GM06990 (cell line): ENCODE results near the gene TOR4A.

Experiments
- DNase-seq: peaks from one replicate; pipeline ENCODE4 v3.0.0-alpha.2; 2011; ENCODE audit not compliant: insufficient read length; ENCODE audit errors: extremely low read depth
- H3K27me3 ChIP-seq: replicated peaks from 2 replicates; pipeline ENCODE4 v1.6.0; 2011; ENCODE audit warnings: low read length; ENCODE audit not compliant: control insufficient read depth, insufficient read depth
- H3K36me3 ChIP-seq: 2 replicates; pipeline ENCODE4 v1.5.1; 2011; ENCODE audit warnings: low read length; ENCODE audit not compliant: control insufficient read depth, insufficient read depth
- H3K4me3 ChIP-seq: replicated peaks from 2 replicates; pipeline ENCODE4 v1.5.1; 2011; ENCODE audit warnings: low read depth, mild to moderate bottlenecking, control low read depth, low read length
- TF ChIP-seq, protein P1 (sequence below): IDR thresholded peaks from 2 replicates; pipeline ENCODE4 v1.5.1; 2011; ENCODE audit warnings: low read length, control low read depth, mild to moderate bottlenecking, inconsistent platforms; ENCODE audit not compliant: insufficient read depth, poor library complexity, severe bottlenecking

Gene TOR4A

DNA sequence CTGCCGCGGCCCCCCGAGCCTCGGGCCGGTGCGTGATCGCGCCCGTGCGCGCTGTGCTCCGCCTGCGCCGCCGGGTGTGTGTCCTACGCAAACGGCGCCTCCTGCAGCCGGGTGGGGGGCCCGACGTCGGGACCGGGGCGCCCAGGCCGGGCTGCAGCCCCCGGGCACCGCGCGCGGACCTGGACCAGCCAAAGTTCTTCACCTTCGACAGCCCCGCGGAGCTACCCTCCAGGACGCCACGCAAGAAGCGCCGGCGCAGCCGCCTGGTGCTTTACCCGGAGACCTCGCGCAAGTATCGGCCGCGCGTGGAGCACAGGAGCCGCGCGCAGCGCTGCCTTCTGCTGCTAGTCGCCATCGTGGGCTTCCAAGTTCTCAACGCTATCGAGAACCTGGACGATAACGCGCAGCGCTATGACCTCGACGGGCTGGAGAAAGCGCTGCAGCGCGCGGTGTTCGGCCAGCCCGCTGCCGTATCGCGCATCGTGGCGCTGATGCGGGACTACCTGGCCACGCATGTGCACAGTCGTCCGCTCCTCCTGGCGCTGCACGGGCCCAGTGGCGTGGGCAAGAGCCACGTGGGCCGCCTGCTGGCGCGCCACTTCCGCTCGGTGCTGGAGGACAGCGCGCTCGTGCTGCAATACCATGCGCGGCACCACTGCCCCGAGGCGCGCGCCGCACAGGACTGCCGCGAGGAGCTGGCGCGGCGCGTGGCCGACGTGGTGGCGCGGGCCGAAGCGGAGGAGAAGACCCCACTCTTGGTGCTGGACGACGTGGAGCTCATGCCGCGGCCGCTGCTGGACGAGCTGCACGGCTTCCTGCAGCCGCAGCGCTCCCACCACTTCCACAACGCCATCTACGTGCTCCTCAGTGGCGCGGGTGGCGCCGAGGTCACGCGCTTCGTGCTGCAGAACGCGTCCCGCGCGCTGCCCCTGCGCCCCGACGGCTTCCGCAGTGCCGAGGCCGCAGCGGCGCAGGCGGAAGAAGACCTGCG is 1.5 kb downstream of the TOR4A start:
- no peaks in the 10 kb centered on the region for H3K27me3 ChIP-seq
- H3K4me3 ChIP-seq, result peak overlapping the region; percentile 72
- DNase-seq, result peak; percentile 18
- H3K36me3 ChIP-seq, result peaks cover 14% of the 10 kb centered on the region
- TF ChIP-seq, protein P1, sequence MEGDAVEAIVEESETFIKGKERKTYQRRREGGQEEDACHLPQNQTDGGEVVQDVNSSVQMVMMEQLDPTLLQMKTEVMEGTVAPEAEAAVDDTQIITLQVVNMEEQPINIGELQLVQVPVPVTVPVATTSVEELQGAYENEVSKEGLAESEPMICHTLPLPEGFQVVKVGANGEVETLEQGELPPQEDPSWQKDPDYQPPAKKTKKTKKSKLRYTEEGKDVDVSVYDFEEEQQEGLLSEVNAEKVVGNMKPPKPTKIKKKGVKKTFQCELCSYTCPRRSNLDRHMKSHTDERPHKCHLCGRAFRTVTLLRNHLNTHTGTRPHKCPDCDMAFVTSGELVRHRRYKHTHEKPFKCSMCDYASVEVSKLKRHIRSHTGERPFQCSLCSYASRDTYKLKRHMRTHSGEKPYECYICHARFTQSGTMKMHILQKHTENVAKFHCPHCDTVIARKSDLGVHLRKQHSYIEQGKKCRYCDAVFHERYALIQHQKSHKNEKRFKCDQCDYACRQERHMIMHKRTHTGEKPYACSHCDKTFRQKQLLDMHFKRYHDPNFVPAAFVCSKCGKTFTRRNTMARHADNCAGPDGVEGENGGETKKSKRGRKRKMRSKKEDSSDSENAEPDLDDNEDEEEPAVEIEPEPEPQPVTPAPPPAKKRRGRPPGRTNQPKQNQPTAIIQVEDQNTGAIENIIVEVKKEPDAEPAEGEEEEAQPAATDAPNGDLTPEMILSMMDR, result no peak

DNA sequence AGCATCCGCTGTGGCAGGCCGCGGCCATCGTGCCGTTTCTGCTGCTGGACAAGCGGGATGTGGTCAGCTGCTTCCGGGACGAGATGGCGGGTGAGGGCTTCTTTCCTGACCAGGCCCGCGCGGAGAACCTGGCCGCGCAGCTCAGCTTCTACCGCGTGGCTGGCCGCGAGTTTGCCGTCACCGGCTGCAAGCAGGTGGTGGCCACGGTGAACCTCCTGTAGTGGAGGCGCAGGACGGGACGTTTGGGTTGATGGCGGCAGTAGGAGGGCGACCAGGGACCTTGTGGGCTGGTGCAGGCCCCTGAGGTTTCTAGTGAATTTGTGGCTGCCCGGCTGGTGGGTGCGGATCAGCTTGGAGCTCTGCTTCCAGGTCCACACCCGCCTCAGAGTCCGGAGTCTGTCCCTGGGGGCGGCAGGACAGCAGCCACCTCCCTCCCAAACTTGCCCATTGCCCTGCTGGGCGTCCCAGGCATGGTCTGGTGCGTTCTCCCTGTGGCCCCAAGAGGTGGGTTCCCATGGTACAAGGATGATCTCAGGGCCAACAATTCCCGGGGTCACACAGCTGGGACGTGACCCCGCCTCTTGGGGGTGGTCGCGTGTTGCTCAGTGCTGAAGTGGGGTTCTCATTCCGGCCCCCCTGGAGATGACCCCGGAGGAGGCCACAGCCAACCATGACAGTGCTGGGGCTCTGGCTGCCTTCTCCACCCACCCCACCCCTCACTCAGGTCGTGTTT is 2.4 kb downstream of the TOR4A start:
- H3K27me3 ChIP-seq, result no peaks in the 10 kb centered on the region
- DNase-seq, result peak; percentile 27
- no peak overlapping the region for H3K4me3 ChIP-seq
- TF ChIP-seq, protein P1, result no peak
- peaks cover 11% of the 10 kb centered on the region for H3K36me3 ChIP-seq

DNA sequence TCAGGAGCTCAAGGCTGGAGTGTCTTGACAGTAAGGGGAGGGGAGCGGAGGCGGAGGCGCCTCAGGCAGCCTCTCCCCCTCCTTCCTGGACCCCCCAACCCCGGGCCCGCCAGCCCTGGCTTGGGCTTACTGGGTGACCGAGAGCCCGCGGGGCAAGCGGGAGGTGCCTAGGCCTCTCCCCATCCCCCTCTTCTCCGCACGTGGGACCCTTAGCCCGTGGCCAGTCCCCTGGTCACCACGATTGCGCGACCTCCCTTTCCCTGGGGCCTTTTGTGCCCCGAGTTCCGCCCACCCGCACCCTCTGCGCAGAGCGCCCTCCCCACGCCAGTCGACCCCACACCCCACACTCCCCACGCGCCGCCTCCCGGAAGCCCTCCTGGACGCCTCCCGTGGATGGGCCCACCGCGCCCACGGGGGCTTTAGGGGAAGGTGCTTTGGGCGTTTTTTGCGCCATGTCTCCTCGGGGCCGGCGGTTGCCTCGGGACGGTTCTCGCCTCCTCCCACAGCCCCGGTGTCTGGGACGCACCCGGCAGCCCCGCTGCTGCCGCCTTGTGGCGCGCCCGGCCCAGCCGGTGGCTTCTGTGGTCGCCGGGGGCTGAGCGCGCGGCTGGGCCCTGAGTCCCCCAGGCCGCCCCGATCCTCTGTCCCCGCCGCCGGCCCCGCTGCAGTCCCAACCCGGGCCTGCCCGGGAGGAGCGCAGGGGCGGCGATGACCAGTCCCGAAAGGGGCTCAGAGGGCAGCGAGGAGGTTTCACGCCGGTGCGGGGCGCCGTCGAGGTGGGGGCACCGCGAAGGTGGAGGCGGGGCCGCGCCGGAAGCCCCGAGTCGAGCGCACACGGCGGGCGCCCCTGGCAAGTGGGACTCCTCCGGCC is 3.2 kb downstream of the TOR4A start:
- TF ChIP-seq, protein P1, result no peak
- no peak overlapping the region for H3K4me3 ChIP-seq
- peaks cover 11% of the 10 kb centered on the region for H3K36me3 ChIP-seq
- H3K27me3 ChIP-seq, result no peaks in the 10 kb centered on the region
- no peak for DNase-seq

DNA sequence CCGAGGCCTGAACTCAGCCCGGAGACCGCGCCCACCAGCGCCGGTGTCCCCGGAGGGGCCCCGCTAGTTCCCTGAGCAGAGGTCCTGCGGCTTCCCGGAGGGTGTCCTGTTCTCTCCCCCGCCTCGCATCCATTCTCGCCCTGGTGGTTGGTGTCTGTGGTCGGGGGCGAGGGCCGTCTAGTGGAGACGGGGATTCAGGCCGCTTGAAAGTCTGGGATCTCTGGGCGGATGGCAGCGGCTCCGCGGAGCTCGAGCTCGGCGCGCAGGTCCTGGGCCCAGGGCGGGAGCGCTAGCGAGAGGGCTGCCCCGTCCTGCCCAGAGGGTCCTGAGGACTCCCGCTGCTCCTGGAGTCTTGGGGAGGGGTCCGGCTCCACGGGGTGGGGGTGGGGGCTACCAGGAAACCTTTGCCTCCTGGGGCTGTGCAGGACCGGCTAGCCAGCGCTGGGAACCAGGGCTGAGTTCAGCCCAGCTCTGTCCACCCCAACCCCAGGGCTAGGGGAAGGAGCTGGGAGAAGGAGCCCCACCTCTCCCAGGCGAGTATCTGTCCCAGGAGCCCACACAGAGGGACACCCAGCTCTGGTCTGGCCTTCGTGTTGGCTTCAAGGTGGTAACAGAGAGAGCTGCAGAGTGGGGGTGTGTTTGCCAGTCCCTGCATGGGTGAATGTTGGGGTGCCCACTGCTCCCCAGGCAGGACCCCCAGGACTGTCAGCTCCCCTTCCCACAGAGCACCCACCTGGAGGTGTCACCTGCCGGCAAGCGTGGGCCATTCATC is 4.0 kb downstream of the TOR4A start:
- no peaks in the 10 kb centered on the region for H3K27me3 ChIP-seq
- H3K36me3 ChIP-seq, result peaks cover 11% of the 10 kb centered on the region
- no peak overlapping the region for H3K4me3 ChIP-seq
- TF ChIP-seq, protein P1, result no peak
- no peak for DNase-seq

DNA sequence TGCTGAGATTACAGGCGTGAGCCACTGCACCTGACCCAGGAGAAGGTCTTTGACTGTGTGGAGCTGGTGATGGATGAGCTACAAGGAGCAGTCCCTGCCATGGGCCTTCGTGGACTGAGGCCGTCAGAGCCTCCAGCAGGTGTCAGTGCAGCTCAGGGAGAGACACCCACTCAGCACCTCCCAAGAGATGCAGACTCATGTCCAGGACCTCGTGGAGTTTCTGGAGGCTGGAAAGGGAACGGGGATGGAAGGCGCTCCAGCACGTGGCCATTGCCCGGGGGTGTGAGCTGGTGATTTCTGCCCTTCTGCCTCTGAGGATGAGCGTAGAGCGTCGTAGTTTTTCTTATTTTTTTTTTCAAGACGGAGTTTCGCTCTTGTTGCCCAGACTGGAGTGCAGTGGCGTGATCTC is 9.5 kb downstream of the TOR4A start:
- H3K27me3 ChIP-seq, result no peaks in the 10 kb centered on the region
- peak; percentile 74 for DNase-seq
- TF ChIP-seq, protein P1, result peak; percentile 60
- no peak overlapping the region for H3K4me3 ChIP-seq
- no peaks in the 10 kb centered on the region; the same call in 1 of the 2 replicates for H3K36me3 ChIP-seq
